Endothelial cell of umbilical vein (primary cell): ENCODE measurements around the gene TLR9. TPM values are rescaled to one million over a fixed set of nuclear protein-coding genes. Genes with fewer than 3 reads are reported as not detected.

Experiments
- BruUV-seq: library from RNA; stranded (reverse); fragments of 400-500 nt; replicated peaks from 2 replicates; lab custom pipeline; 2021; lab: Mats Ljungman, UMichigan
- CTCF ChIA-PET: fragments of 300-600, 350-600 bp; sonication (Branson Sonifier 250); formaldehyde crosslinking; loops from one replicate; lab custom pipeline; 2021; ENCODE audit warnings: antibody characterized with exemption, inconsistent platforms; lab: Charles Lee
- POLR2A ChIA-PET: fragments of 300-600, 350-600 bp; sonication (Branson Sonifier 250); formaldehyde crosslinking; loops from one replicate; lab custom pipeline; 2021; ENCODE audit warnings: antibody characterized with exemption, inconsistent platforms; lab: Charles Lee
- DNase-seq: peaks from one replicate; pipeline ENCODE4 v3.0.0-alpha.2; 2011; ENCODE audit warnings: low read depth, low spot score
- FAIRE-seq: peaks from 2 replicates; lab custom pipeline; 2011; peaks lifted over from hg19 to GRCh38; lab: Jason Lieb, UNC
- H2AFZ ChIP-seq: 2 replicates; pipeline ENCODE4 v1.6.0; 2012; ENCODE audit warnings: low read depth, low read length, control low read depth, inconsistent platforms
- H3K27ac ChIP-seq: 2 replicates; pipeline ENCODE4 v1.5.1; 2011; ENCODE audit warnings: low read depth, mild to moderate bottlenecking, control low read depth, low read length, moderate library complexity; ENCODE audit not compliant: insufficient read depth
- H3K27me3 ChIP-seq, 2 experiments: 2 replicates each; pipeline versions ENCODE4 v1.6.0 to v1.6.1; 2011; ENCODE audit warnings: low read length in 2 of 2, mixed read lengths in 1 of 2; ENCODE audit not compliant: control insufficient read depth in 2 of 2, insufficient read depth in 2 of 2
- H3K36me3 ChIP-seq, 2 experiments: 2 replicates in 1 of 2; 3 replicates in 1 of 2; pipeline ENCODE4 v1.5.1; 2011; ENCODE audit warnings: low read length in 2 of 2, mild to moderate bottlenecking in 1 of 2, moderate library complexity in 1 of 2; ENCODE audit not compliant: control insufficient read depth in 2 of 2, insufficient read depth in 2 of 2; ENCODE audit errors: extremely low read depth in 1 of 2
- H3K4me1 ChIP-seq: 3 replicates; pipeline ENCODE4 v1.5.1; 2011; ENCODE audit warnings: mild to moderate bottlenecking, low read length; ENCODE audit not compliant: control insufficient read depth, insufficient read depth; ENCODE audit errors: extremely low read depth
- H3K4me2 ChIP-seq: 2 replicates; pipeline ENCODE4 v1.6.1; 2011; ENCODE audit warnings: low read length, control low read depth, mixed read lengths; ENCODE audit not compliant: insufficient read depth
- H3K4me3 ChIP-seq, 3 experiments: fragments of 200-600 bp in 1 of 3; sonication (generic), shearing (Covaris generic) in 1 of 3; replicated peaks in 1 of 3; 2 replicates each; pipeline ENCODE4 v1.5.1; 2011 to 2016; ENCODE audit warnings: control low read depth in 3 of 3, low read length in 3 of 3, mild to moderate bottlenecking in 2 of 3, inconsistent platforms in 1 of 3, low read depth in 1 of 3, moderate library complexity in 1 of 3; ENCODE audit not compliant: insufficient read depth in 1 of 3
- H3K79me2 ChIP-seq: 2 replicates; pipeline ENCODE4 v1.6.0; 2012; ENCODE audit warnings: low read length, inconsistent platforms; ENCODE audit not compliant: control insufficient read depth, insufficient read depth
- H3K9ac ChIP-seq: replicated peaks from 2 replicates; pipeline ENCODE3; 2011; ENCODE audit warnings: low read length, control low read depth; ENCODE audit not compliant: insufficient read depth; ENCODE audit errors: extremely low read depth
- H3K9me1 ChIP-seq: replicated peaks from 3 replicates; pipeline ENCODE4 v1.6.0; 2011; ENCODE audit warnings: mild to moderate bottlenecking, low read length; ENCODE audit not compliant: control insufficient read depth, insufficient read depth; ENCODE audit errors: extremely low read depth
- H3K9me3 ChIP-seq: replicated peaks from 2 replicates; pipeline ENCODE4 v1.5.1; 2012; ENCODE audit warnings: low read length, inconsistent platforms; ENCODE audit not compliant: control insufficient read depth, insufficient read depth
- H4K20me1 ChIP-seq: replicated peaks from 2 replicates; pipeline ENCODE3; 2011; ENCODE audit warnings: mild to moderate bottlenecking, low read length; ENCODE audit not compliant: control insufficient read depth, insufficient read depth; ENCODE audit errors: extremely low read depth
- CTCF ChIP-seq, 2 donors: IDR thresholded peaks; 1 replicate in 1 of 2; 2 replicates in 1 of 2; pipeline ENCODE4 v1.5.1; 2011; ENCODE audit warnings: low read length in 2 of 2, mild to moderate bottlenecking in 2 of 2, moderate library complexity in 2 of 2, control low read depth in 1 of 2, inconsistent platforms in 1 of 2, low read depth in 1 of 2; ENCODE audit not compliant: insufficient read depth in 1 of 2; ENCODE audit errors: extremely low read depth in 1 of 2
- EZH2 ChIP-seq: IDR thresholded peaks from 2 replicates; pipeline ENCODE4 v1.6.1; 2012; ENCODE audit warnings: borderline replicate concordance, low read depth, mild to moderate bottlenecking, moderate library complexity, low read length, inconsistent platforms; ENCODE audit not compliant: severe bottlenecking
- POLR2AphosphoS5 ChIP-seq: IDR thresholded peaks from 2 replicates; pipeline ENCODE4 v1.6.1; 2012; ENCODE audit warnings: low read depth, mild to moderate bottlenecking, control low read depth, low read length, moderate library complexity; ENCODE audit not compliant: insufficient read depth
- dilution Hi-C: fragments of 300-500 bp; cut with MboI; formaldehyde crosslinking; loops from one replicate; pipeline ENCODE4 v1.15.0; 2019; ENCODE audit warnings: low sequenced_read_pairs; ENCODE audit not compliant: extremely low pct_ligation_motif_present
- intact Hi-C: fragments of 100-400 bp; cut with micrococcal nuclease; formaldehyde crosslinking; loops from one replicate; pipeline ENCODE4 v1.10.0; 2022
- polyA plus RNA-seq, 4 experiments: library from polyadenylated mRNA; depleted of rRNA in 3 of 4; stranded (reverse) in 3 of 4; unstranded in 1 of 4; fragments of >200 nt; gene quantifications; 2 replicates each; pipeline versions ENCODE4 v1.2.1 to v1.2.3, GENCODE V29; 2011 to 2012; ENCODE audit warnings: missing spikeins in 1 of 4
- total RNA-seq: library from RNA; stranded (reverse); gene quantifications from 2 replicates; pipeline ENCODE4 v1.2.3, GENCODE V29; 2021

TLR9 gene
- total and polyA plus RNA-seq, 2 donors (not counting 3 experiments of a cell fraction or from before 2014, with no cell fraction given) = not detected

GRCh38 chr3:52220380-52221026, 4.9 kb downstream of the TLR9 start:
- no peak overlapping the region for H3K9ac ChIP-seq
- intact Hi-C loops (loop anchor here (1.0 kb wide), 3 partner anchors 17 to 165 kb away; no protein-coding TSS in a partner anchor), dilution Hi-C loops (no loop called here)
- H3K36me3 ChIP-seq = peaks cover 0 to under 1% of the 10 kb centered on the region in 2 experiments
- H3K79me2 ChIP-seq = no peaks in the 10 kb centered on the region
- no peaks in the 10 kb centered on the region for H3K27me3 ChIP-seq
- no peak overlapping the region for H2AFZ ChIP-seq
- no TSS peak for BruUV-seq
- H3K9me3 ChIP-seq = no peaks in the 10 kb centered on the region
- no peak overlapping the region for H3K4me2 ChIP-seq
- H3K9me1 ChIP-seq = no peaks in the 10 kb centered on the region
- DNase-seq = peak; percentile 68
- no peak overlapping the region for H3K27ac ChIP-seq
- no peaks in the 10 kb centered on the region for H4K20me1 ChIP-seq
- no peak for TF ChIP-seq EZH2
- TF ChIP-seq CTCF (IDR thresholded peaks at IDR 0.05; ENCODE audit: extremely low read depth in 1 of 2, insufficient read depth in 1 of 2, low read depth in 1 of 2, low read length in 2 of 2) = peak; percentile 92 to 97
- TF ChIP-seq POLR2AphosphoS5 = no peak
- POLR2A ChIA-PET = interaction anchor here (0.6 kb wide), 1 partner anchor 18 kb away, joined by 3 read pairs; the partner anchor contains the start of gene TWF2
- peak; percentile 91 for FAIRE-seq
- H3K4me1 ChIP-seq = peaks cover 32% of the 10 kb centered on the region
- no peak overlapping the region for H3K4me3 ChIP-seq
- CTCF ChIA-PET = interaction anchor here (0.6 to 9.7 kb wide), 46 partner anchors 8 to 228 kb away, joined by 3 to 133 read pairs (median 5); partner anchors contain the start of genes DUSP7, GLYCTK, POC1A and PPM1M
